Esophagus (tissue), 2 donors: ENCODE data around the gene SNAPIN. TPM values are rescaled to one million over a fixed set of nuclear protein-coding genes. Genes with fewer than 3 reads are reported as not detected.
"Not testable (repeated sequence)": the region's sequence is repeated elsewhere in the genome, so short reads cannot be mapped to it uniquely, and the experiment has no call there.

ENCODE experiments used
- H3K27ac ChIP-seq, 2 donors: one replicate each; pipeline ENCODE4 v1.5.1; 2013; ENCODE audit warnings: low read depth in 2 of 2, mild to moderate bottlenecking in 2 of 2, inconsistent platforms in 1 of 2, low read length in 1 of 2, moderate library complexity in 1 of 2
- H3K27me3 ChIP-seq, 2 donors: one replicate each; pipeline ENCODE4 v1.6.1; 2013; ENCODE audit warnings: low read length in 2 of 2, control low read depth in 1 of 2, mild to moderate bottlenecking in 1 of 2; ENCODE audit not compliant: insufficient read depth in 2 of 2, control insufficient read depth in 1 of 2
- H3K36me3 ChIP-seq, 2 donors: one replicate each; pipeline ENCODE4 v1.6.1; 2013; ENCODE audit warnings: low read length in 1 of 2; ENCODE audit not compliant: control insufficient read depth in 2 of 2, insufficient read depth in 2 of 2
- H3K4me1 ChIP-seq, 2 donors: one replicate each; pipeline ENCODE4 v1.6.1; 2013; ENCODE audit warnings: low read length in 1 of 2; ENCODE audit not compliant: control insufficient read depth in 2 of 2, insufficient read depth in 2 of 2
- H3K4me3 ChIP-seq, 2 donors: one replicate each; pipeline ENCODE4 v1.5.1; 2013; ENCODE audit warnings: low read length in 2 of 2, mild to moderate bottlenecking in 2 of 2, low read depth in 1 of 2, moderate library complexity in 1 of 2
- H3K9me3 ChIP-seq, 2 donors: one replicate each; pipeline ENCODE4 v1.6.1; 2013; ENCODE audit warnings: mild to moderate bottlenecking in 2 of 2, low read depth in 1 of 2, low read length in 1 of 2, moderate library complexity in 1 of 2; ENCODE audit not compliant: control insufficient read depth in 2 of 2, insufficient read depth in 1 of 2
- WGBS, 2 donors: extraction: QIAGEN DNeasy Blood & Tissue Kit; methylation state at CpG; one replicate each; pipeline ENCODE4 v1.1.7; 2013; 5-methylcytosine and 5-hydroxymethylcytosine counted together
- polyA plus RNA-seq, 2 donors: library from polyadenylated mRNA; stranded (reverse); fragments of 200-250 nt; gene quantifications; one replicate each; pipeline ENCODE4 v1.2.3, GENCODE V29; 2013
- donor health status: healthy with polysubstance abuse.
- donor health status: Bipolar disorder and iron deficiency.

SNAPIN gene
- polyA plus RNA-seq, 2 donors = 20.0 to 35.3 TPM

- H3K27ac ChIP-seq = no peak overlapping the region
Observed at GRCh38 chr1:153631047-153632022, 27.2 kb upstream of the SNAPIN start.

GRCh38 chr1:153633161-153633753 lies 25.2 kb upstream of the SNAPIN start:
- Histone ChIP-seq H3K9me3 (no peaks in the 10 kb centered on the region), H3K36me3 (peaks cover 4 to 6% of the 10 kb centered on the region in 2 donors), H3K27ac (peak overlapping the region; percentile 86 to 100), H3K27me3 (no peaks in the 10 kb centered on the region), H3K4me3 (peak overlapping the region; percentile 38 to 49), H3K4me1 (peaks cover 0 to 4% of the 10 kb centered on the region in 2 donors)
- 36 to 43% methylated on average over 18 of the region's 18 CpGs for WGBS, 2 donors

More at GRCh38 chr1:153631047-153632022, 27.2 kb upstream of the SNAPIN start:
- no peak overlapping the region for H3K4me3 ChIP-seq
- peaks cover 0 to 2% of the 10 kb centered on the region in 2 donors for H3K36me3 ChIP-seq
- H3K4me1 ChIP-seq = peaks cover 0 to 7% of the 10 kb centered on the region in 2 donors
- no peaks in the 10 kb centered on the region for H3K9me3 ChIP-seq
- H3K27me3 ChIP-seq = no peaks in the 10 kb centered on the region
- 71 to 72% methylated on average over 10 of the region's 10 CpGs for WGBS, 2 donors

- Histone ChIP-seq H3K27ac (peak within 1 kb of the TSS; percentile 98 to 100), H3K9me3 (no peaks in the 10 kb centered on the region), H3K27me3 (no peaks in the 10 kb centered on the region), H3K4me3 (peak within 1 kb of the TSS; percentile 72 to 94), H3K36me3 (peaks cover 5 to 8% of the 10 kb centered on the region in 2 donors), H3K4me1 (peaks cover 0 to 4% of the 10 kb centered on the region in 2 donors)
- 1% methylated on average over 65 of the region's 65 CpGs for WGBS, 2 donors
Observed at GRCh38 chr1:153633754-153634665, 24.5 kb upstream of the SNAPIN start, which contains the start of gene CHTOP. TSS of gene CHTOP (plus strand) at chr1:153634066. CDS start at chr1:153636589, 2,523 bp downstream.

GRCh38 chr1:153635872-153636271 lies 22.6 kb upstream of the SNAPIN start:
- Histone ChIP-seq H3K4me1 (peaks cover 0 to 4% of the 10 kb centered on the region in 2 donors), H3K9me3 (no peaks in the 10 kb centered on the region), H3K36me3 (peaks cover 10 to 22% of the 10 kb centered on the region in 2 donors)

GRCh38 chr1:153636312-153636711 lies 22.2 kb upstream of the SNAPIN start:
- whole genome bisulfite sequencing, 2 donors = 93 to 95% methylated on average over 9 of the region's 9 CpGs
- peaks cover 0 to 4% of the 10 kb centered on the region in 2 donors for H3K4me1 ChIP-seq
- no peak overlapping the region for H3K4me3 ChIP-seq
- H3K27me3 ChIP-seq = no peaks in the 10 kb centered on the region
- no peaks in the 10 kb centered on the region for H3K9me3 ChIP-seq
- H3K36me3 ChIP-seq = peaks cover 10 to 24% of the 10 kb centered on the region in 2 donors
- H3K27ac ChIP-seq = peak overlapping the region; percentile 14 to 42

More at GRCh38 chr1:153635872-153636271, 22.6 kb upstream of the SNAPIN start:
- Histone ChIP-seq H3K4me3 (peak overlapping the region in 1 of 2 donors; percentile 94), H3K27ac (peak overlapping the region; percentile 14 to 42), H3K27me3 (no peaks in the 10 kb centered on the region)
- 81 to 86% methylated on average over 7 of the region's 7 CpGs for WGBS, 2 donors

GRCh38 chr1:153638261-153638660 lies 20.2 kb upstream of the SNAPIN start:
- H3K27me3 ChIP-seq = no peaks in the 10 kb centered on the region
- no peaks in the 10 kb centered on the region for H3K9me3 ChIP-seq
- H3K27ac ChIP-seq = no peak overlapping the region
- H3K4me1 ChIP-seq = peaks cover 0 to 3% of the 10 kb centered on the region in 2 donors
- peaks cover 21 to 34% of the 10 kb centered on the region in 2 donors for H3K36me3 ChIP-seq
- WGBS, 2 donors = 64 to 82% methylated on average over 6 of the region's 6 CpGs
- no peak overlapping the region for H3K4me3 ChIP-seq

- no peak overlapping the region for H3K27ac ChIP-seq
- 80% methylated on average over 3 of the region's 3 CpGs for WGBS, 2 donors
- no peak overlapping the region for H3K4me3 ChIP-seq
- peaks cover 21 to 34% of the 10 kb centered on the region in 2 donors for H3K36me3 ChIP-seq
- no peaks in the 10 kb centered on the region for H3K9me3 ChIP-seq
- no peaks in the 10 kb centered on the region for H3K27me3 ChIP-seq
- no peaks in the 10 kb centered on the region for H3K4me1 ChIP-seq
Observed at GRCh38 chr1:153639280-153639679, 19.2 kb upstream of the SNAPIN start.

GRCh38 chr1:153640213-153640612 lies 18.3 kb upstream of the SNAPIN start:
- peaks cover 25 to 39% of the 10 kb centered on the region in 2 donors for H3K36me3 ChIP-seq
- H3K27ac ChIP-seq = peak overlapping the region in 1 of 2 donors; percentile 18
- H3K4me3 ChIP-seq, H3K27me3 ChIP-seq, H3K9me3 ChIP-seq, H3K4me1 ChIP-seq: not testable (repeated sequence)
- WGBS, 2 donors = 91 to 98% methylated on average over 5 of the region's 5 CpGs

GRCh38 chr1:153640861-153641260 lies 17.6 kb upstream of the SNAPIN start:
- 70 to 73% methylated on average over 6 of the region's 6 CpGs for WGBS, 2 donors
- no peaks in the 10 kb centered on the region for H3K9me3 ChIP-seq
- no peaks in the 10 kb centered on the region for H3K27me3 ChIP-seq
- H3K4me3 ChIP-seq = no peak overlapping the region
- no peaks in the 10 kb centered on the region for H3K4me1 ChIP-seq
- no peak overlapping the region for H3K27ac ChIP-seq
- H3K36me3 ChIP-seq = peaks cover 26 to 39% of the 10 kb centered on the region in 2 donors
